SK-N-SH (cell line): ENCODE data around the gene GAS6.

ENCODE experiments used
- CHD2 ChIP-seq: fragments of 150-350 bp; IDR thresholded peaks from 2 replicates; pipeline ENCODE4 v1.6.1; 2018; ENCODE audit warnings: low read length; ENCODE audit not compliant: partially characterized antibody
- CTCF ChIP-seq: fragments of 200-600 bp; sonication (generic); IDR thresholded peaks from 2 replicates; pipeline ENCODE4 v1.6.1; 2017; ENCODE audit warnings: antibody characterized with exemption, mild to moderate bottlenecking, moderate library complexity
- NRF1 ChIP-seq: IDR thresholded peaks from 2 replicates; pipeline ENCODE4 v1.6.1; 2012; ENCODE audit warnings: low read depth, mild to moderate bottlenecking, low read length
- REST ChIP-seq: IDR thresholded peaks from 2 replicates; pipeline ENCODE4 v1.6.1; 2012; ENCODE audit warnings: mild to moderate bottlenecking, low read depth, low read length, moderate library complexity
- RFX5 ChIP-seq: IDR thresholded peaks from 2 replicates; pipeline ENCODE4 v1.6.1; 2012; ENCODE audit warnings: mild to moderate bottlenecking, improper control_type of control experiment, low read length
- SIN3A ChIP-seq: IDR thresholded peaks from 2 replicates; pipeline ENCODE4 v1.6.1; 2012; ENCODE audit warnings: low read depth, mild to moderate bottlenecking, low read length, moderate library complexity, borderline replicate concordance
- SMC3 ChIP-seq: IDR thresholded peaks from 2 replicates; pipeline ENCODE4 v1.6.1; 2012; ENCODE audit warnings: low read depth, low read length, improper control_type of control experiment

GRCh38 chr13:113801289-113801961 lies 62.5 kb downstream of the GAS6 start:
- TF ChIP-seq CTCF (no peak), RFX5 (no peak), CHD2 (no peak), REST (no peak), SMC3 (no peak), SIN3A (no peak), NRF1 (no peak)
